Measurements from ENCODE around the gene MALT1. TPM values are rescaled to one million over a fixed set of nuclear protein-coding genes. Genes with fewer than 3 reads are reported as not detected.

MALT1 gene
- total RNA-seq, 1 experiment from 2014 or later = 28.5 TPM

- TF ChIP-seq, protein P1, sequence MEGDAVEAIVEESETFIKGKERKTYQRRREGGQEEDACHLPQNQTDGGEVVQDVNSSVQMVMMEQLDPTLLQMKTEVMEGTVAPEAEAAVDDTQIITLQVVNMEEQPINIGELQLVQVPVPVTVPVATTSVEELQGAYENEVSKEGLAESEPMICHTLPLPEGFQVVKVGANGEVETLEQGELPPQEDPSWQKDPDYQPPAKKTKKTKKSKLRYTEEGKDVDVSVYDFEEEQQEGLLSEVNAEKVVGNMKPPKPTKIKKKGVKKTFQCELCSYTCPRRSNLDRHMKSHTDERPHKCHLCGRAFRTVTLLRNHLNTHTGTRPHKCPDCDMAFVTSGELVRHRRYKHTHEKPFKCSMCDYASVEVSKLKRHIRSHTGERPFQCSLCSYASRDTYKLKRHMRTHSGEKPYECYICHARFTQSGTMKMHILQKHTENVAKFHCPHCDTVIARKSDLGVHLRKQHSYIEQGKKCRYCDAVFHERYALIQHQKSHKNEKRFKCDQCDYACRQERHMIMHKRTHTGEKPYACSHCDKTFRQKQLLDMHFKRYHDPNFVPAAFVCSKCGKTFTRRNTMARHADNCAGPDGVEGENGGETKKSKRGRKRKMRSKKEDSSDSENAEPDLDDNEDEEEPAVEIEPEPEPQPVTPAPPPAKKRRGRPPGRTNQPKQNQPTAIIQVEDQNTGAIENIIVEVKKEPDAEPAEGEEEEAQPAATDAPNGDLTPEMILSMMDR (IDR thresholded peaks at IDR 0.05; ENCODE audit: unreplicated experiment) = no peak
- no TSS peak for BruUV-seq (replicated peaks)
- H3K4me3 Mint-ChIP-seq (ENCODE audit: unreplicated experiment) = no peak overlapping the region
- no peak overlapping the region for H3K27ac Mint-ChIP-seq (ENCODE audit: low read depth, unreplicated experiment)
- intact Hi-C loops (cut with micrococcal nuclease) = no loop called here
- no peaks in the 10 kb centered on the region for H3K4me1 Mint-ChIP-seq (ENCODE audit: insufficient read depth, unreplicated experiment)
- peaks cover 38% of the 10 kb centered on the region for H3K36me3 Mint-ChIP-seq (ENCODE audit: insufficient read depth, unreplicated experiment)
- H3K27me3 Mint-ChIP-seq (ENCODE audit: insufficient read depth, unreplicated experiment) = no peaks in the 10 kb centered on the region
- CTCF ChIA-PET = no interaction called here
- POLR2A ChIA-PET = interaction anchor here (0.7 kb wide), 1 partner anchor 57 kb away, joined by 4 read pairs; the partner anchor contains the start of gene MALT1
- H3K9me3 Mint-ChIP-seq (ENCODE audit: unreplicated experiment) = no peaks in the 10 kb centered on the region
- DNase-seq (ENCODE audit: unreplicated experiment) = no peak
Observed at GRCh38 chr18:58728719-58729118, 57.5 kb downstream of the MALT1 start.

DNA sequence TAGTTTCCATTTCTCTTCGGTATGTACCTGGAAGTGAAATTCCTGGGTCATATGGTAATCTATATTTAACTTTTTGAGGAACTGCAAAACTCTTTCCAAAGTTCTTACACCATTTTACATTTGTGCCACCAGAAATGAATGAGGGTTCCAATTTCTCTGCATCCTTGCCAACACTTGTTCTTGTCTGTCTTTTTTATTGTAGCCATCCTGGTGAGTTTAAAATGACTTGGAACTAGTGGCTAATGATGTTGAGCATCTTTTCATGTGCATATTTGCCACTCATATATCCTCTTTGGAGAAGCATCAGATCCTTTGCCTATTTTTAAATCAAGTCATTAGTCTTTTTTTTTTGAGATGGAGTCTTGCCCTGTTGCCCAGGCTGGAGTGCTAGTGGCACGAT, 59.4 kb downstream of the MALT1 start:
- Mint-ChIP-seq H3K27ac (ENCODE audit: low read depth, unreplicated experiment) (no peak overlapping the region), H3K36me3 (ENCODE audit: insufficient read depth, unreplicated experiment) (peaks cover 51% of the 10 kb centered on the region), H3K4me3 (ENCODE audit: unreplicated experiment) (no peak overlapping the region), H3K9me3 (ENCODE audit: unreplicated experiment) (no peaks in the 10 kb centered on the region), H3K4me1 (ENCODE audit: insufficient read depth, unreplicated experiment) (no peaks in the 10 kb centered on the region), H3K27me3 (ENCODE audit: insufficient read depth, unreplicated experiment) (no peaks in the 10 kb centered on the region)
- ChIA-PET POLR2A (no interaction called here), CTCF (no interaction called here)
- intact Hi-C loops (cut with micrococcal nuclease) = no loop called here
- no peak for DNase-seq (ENCODE audit: unreplicated experiment)
- TF ChIP-seq, protein P1 (IDR thresholded peaks at IDR 0.05; ENCODE audit: unreplicated experiment) = no peak
- BruUV-seq (replicated peaks) = no TSS peak

- H3K27ac Mint-ChIP-seq (ENCODE audit: low read depth, unreplicated experiment) = no peak overlapping the region
- H3K27me3 Mint-ChIP-seq (ENCODE audit: insufficient read depth, unreplicated experiment) = no peaks in the 10 kb centered on the region
- no peaks in the 10 kb centered on the region for H3K4me1 Mint-ChIP-seq (ENCODE audit: insufficient read depth, unreplicated experiment)
- H3K4me3 Mint-ChIP-seq (ENCODE audit: unreplicated experiment) = no peak overlapping the region
- TF ChIP-seq, protein P1 (IDR thresholded peaks at IDR 0.05; ENCODE audit: unreplicated experiment) = no peak
- intact Hi-C loops (cut with micrococcal nuclease) = no loop called here
- BruUV-seq (replicated peaks) = no TSS peak
- H3K9me3 Mint-ChIP-seq (ENCODE audit: unreplicated experiment) = no peaks in the 10 kb centered on the region
- H3K36me3 Mint-ChIP-seq (ENCODE audit: insufficient read depth, unreplicated experiment) = peaks cover 65% of the 10 kb centered on the region
- DNase-seq (ENCODE audit: unreplicated experiment) = no peak
- CTCF ChIA-PET = no interaction called here
- POLR2A ChIA-PET = no interaction called here
Observed at GRCh38 chr18:58732471-58732870, 61.2 kb downstream of the MALT1 start.

DNA sequence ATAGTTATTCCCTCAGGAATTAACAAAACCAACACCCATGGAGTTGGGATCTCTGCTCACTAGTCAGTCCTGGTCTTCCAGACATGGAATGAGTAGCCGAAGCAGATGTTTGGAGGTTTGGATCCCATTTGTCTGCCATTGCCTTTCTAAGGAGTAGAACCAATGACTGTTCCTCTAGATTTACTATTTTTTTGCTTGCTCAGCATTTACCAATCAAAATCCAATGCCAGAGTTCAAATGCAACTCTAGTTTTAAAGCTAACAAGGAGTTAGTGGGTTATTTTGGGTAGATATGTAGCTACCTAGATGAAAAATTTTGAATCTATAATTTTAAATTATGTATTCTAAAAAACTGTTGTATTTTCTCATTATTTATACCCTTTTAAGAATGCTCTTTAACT, 62.6 kb downstream of the MALT1 start:
- Mint-ChIP-seq H3K4me1 (ENCODE audit: insufficient read depth, unreplicated experiment) (no peaks in the 10 kb centered on the region), H3K9me3 (ENCODE audit: unreplicated experiment) (no peaks in the 10 kb centered on the region), H3K36me3 (ENCODE audit: insufficient read depth, unreplicated experiment) (peaks cover 62% of the 10 kb centered on the region), H3K4me3 (ENCODE audit: unreplicated experiment) (no peak overlapping the region), H3K27ac (ENCODE audit: low read depth, unreplicated experiment) (no peak overlapping the region), H3K27me3 (ENCODE audit: insufficient read depth, unreplicated experiment) (no peaks in the 10 kb centered on the region)
- intact Hi-C loops (cut with micrococcal nuclease) = no loop called here
- TF ChIP-seq, protein P1 (IDR thresholded peaks at IDR 0.05; ENCODE audit: unreplicated experiment) = no peak
- ChIA-PET POLR2A (interaction anchor here (0.9 to 1.2 kb wide), 2 partner anchors 10 to 18 kb away, joined by 3 read pairs; no protein-coding TSS in a partner anchor), CTCF (no interaction called here)
- no peak for DNase-seq (ENCODE audit: unreplicated experiment)
- BruUV-seq (replicated peaks) = no TSS peak
